Lower leg skin (tissue), 3 donors: ENCODE measurements around the gene HEXD.

Experiments
- POLR2A ChIP-seq, 2 donors: fragments of 450-650 bp; IDR thresholded peaks; one replicate each; pipeline ENCODE4 v1.6.1; 2016 to 2017; ENCODE audit warnings: antibody characterized with exemption in 2 of 2, mild to moderate bottlenecking in 1 of 2, moderate library complexity in 1 of 2
- TF ChIP-seq, protein P1 (sequence below), 3 donors: fragments of 450-650 bp; IDR thresholded peaks; one replicate each; pipeline ENCODE4 v1.5.1; 2016; ENCODE audit warnings: antibody characterized with exemption in 3 of 3, mild to moderate bottlenecking in 3 of 3, moderate library complexity in 2 of 3

DNA sequence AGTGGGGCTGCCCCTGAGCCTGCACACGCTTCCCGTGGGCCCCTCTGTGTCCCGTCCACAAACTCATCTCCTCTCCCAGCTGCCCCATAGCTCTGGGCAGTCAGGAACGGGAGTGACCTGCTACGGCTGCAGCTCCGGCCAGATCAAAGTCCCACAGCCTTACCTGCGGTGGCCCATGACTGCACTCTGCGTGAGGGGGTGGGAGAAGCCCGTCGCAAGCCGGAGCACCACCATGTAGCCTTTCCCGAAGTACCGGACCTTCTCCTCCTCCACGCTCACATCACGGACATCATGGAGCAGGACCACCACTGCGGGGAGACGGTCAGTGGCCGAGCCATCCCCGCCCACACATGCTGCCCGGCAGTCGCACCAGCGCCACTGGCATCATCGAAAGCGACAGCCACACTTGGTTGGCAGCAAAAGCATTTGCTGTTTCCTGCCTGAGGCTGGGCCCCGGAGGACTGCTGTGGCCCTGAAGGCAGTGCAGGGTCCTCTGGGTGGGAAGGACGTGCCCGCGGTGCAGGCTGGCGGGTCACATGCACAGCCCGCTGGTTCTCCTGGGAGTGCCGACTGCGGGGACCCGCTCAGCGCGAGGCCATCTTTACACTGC is 26.2 kb downstream of the HEXD start:
- TF ChIP-seq, protein P1, sequence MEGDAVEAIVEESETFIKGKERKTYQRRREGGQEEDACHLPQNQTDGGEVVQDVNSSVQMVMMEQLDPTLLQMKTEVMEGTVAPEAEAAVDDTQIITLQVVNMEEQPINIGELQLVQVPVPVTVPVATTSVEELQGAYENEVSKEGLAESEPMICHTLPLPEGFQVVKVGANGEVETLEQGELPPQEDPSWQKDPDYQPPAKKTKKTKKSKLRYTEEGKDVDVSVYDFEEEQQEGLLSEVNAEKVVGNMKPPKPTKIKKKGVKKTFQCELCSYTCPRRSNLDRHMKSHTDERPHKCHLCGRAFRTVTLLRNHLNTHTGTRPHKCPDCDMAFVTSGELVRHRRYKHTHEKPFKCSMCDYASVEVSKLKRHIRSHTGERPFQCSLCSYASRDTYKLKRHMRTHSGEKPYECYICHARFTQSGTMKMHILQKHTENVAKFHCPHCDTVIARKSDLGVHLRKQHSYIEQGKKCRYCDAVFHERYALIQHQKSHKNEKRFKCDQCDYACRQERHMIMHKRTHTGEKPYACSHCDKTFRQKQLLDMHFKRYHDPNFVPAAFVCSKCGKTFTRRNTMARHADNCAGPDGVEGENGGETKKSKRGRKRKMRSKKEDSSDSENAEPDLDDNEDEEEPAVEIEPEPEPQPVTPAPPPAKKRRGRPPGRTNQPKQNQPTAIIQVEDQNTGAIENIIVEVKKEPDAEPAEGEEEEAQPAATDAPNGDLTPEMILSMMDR (IDR thresholded peaks at IDR 0.05), result no peak
- no peak for TF ChIP-seq POLR2A (IDR thresholded peaks at IDR 0.05)
